HL-60 (cell line): ENCODE measurements around the gene BMPER.

Source experiments
- DNase-seq, 2 experiments: peaks; one replicate each; pipeline ENCODE4 v3.0.0-alpha.2; 2010 to 2020; ENCODE audit warnings: low read depth in 1 of 2, low spot score in 1 of 2
- H3K27ac ChIP-seq: fragments of 250-450 bp; sonication (Bioruptor Pico); replicated peaks from 2 replicates; pipeline ENCODE4 v1.5.1; 2020; ENCODE audit warnings: mild to moderate bottlenecking, moderate library complexity
- H3K27me3 ChIP-seq: fragments of 250-450 bp; sonication (Bioruptor Pico); 2 replicates; pipeline ENCODE4 v1.5.1; 2021; ENCODE audit warnings: mild to moderate bottlenecking, moderate library complexity; ENCODE audit not compliant: insufficient read depth, poor library complexity, severe bottlenecking
- H3K4me3 ChIP-seq: replicated peaks from 2 replicates; pipeline ENCODE4 v1.5.1; 2011; ENCODE audit warnings: mild to moderate bottlenecking, control low read depth, low read length; ENCODE audit not compliant: insufficient read depth
- GABPA ChIP-seq: IDR thresholded peaks from 2 replicates; pipeline ENCODE4 v1.6.1; 2012; ENCODE audit warnings: low read depth
- POLR2AphosphoS5 ChIP-seq: IDR thresholded peaks from 2 replicates; pipeline ENCODE4 v1.6.1; 2012; ENCODE audit warnings: low read depth
- SPI1 ChIP-seq: IDR thresholded peaks from 2 replicates; pipeline ENCODE4 v1.6.1; 2012; ENCODE audit warnings: low read depth, mild to moderate bottlenecking, borderline replicate concordance
- TF ChIP-seq, protein P1 (sequence below): IDR thresholded peaks from one replicate; pipeline ENCODE4 v1.5.1; 2011; ENCODE audit warnings: low read length, control low read depth, inconsistent platforms; ENCODE audit not compliant: insufficient read depth
- TF ChIP-seq, protein P2 (sequence below): IDR thresholded peaks from 2 replicates; pipeline ENCODE4 v1.6.1; 2012; ENCODE audit warnings: low read depth; ENCODE audit not compliant: insufficient replicate concordance

Gene BMPER

DNA sequence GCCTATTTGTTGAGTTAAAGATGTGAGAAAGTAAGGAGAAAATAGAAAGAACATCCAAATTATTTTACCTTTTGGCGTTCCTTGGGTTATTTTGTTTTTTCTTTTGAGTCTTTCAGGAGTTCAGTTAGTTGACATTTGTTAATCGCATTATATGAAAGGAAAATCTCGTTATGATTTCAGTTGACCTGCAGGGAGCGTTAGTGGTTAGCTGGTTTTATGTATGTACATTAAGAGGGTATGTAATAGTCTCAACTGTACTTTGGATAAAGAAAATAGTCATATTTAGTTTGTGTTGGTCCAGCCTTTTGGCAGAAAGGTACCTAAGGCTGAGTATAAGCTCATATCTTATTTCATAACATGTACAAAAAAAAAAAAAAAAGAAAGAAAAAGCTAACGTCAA is 4.0 kb downstream of the BMPER start:
- DNase-seq = no peak
- TF ChIP-seq POLR2AphosphoS5 = no peak
- no peak for TF ChIP-seq GABPA
- TF ChIP-seq, protein P1, sequence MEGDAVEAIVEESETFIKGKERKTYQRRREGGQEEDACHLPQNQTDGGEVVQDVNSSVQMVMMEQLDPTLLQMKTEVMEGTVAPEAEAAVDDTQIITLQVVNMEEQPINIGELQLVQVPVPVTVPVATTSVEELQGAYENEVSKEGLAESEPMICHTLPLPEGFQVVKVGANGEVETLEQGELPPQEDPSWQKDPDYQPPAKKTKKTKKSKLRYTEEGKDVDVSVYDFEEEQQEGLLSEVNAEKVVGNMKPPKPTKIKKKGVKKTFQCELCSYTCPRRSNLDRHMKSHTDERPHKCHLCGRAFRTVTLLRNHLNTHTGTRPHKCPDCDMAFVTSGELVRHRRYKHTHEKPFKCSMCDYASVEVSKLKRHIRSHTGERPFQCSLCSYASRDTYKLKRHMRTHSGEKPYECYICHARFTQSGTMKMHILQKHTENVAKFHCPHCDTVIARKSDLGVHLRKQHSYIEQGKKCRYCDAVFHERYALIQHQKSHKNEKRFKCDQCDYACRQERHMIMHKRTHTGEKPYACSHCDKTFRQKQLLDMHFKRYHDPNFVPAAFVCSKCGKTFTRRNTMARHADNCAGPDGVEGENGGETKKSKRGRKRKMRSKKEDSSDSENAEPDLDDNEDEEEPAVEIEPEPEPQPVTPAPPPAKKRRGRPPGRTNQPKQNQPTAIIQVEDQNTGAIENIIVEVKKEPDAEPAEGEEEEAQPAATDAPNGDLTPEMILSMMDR = no peak
- TF ChIP-seq, protein P2, sequence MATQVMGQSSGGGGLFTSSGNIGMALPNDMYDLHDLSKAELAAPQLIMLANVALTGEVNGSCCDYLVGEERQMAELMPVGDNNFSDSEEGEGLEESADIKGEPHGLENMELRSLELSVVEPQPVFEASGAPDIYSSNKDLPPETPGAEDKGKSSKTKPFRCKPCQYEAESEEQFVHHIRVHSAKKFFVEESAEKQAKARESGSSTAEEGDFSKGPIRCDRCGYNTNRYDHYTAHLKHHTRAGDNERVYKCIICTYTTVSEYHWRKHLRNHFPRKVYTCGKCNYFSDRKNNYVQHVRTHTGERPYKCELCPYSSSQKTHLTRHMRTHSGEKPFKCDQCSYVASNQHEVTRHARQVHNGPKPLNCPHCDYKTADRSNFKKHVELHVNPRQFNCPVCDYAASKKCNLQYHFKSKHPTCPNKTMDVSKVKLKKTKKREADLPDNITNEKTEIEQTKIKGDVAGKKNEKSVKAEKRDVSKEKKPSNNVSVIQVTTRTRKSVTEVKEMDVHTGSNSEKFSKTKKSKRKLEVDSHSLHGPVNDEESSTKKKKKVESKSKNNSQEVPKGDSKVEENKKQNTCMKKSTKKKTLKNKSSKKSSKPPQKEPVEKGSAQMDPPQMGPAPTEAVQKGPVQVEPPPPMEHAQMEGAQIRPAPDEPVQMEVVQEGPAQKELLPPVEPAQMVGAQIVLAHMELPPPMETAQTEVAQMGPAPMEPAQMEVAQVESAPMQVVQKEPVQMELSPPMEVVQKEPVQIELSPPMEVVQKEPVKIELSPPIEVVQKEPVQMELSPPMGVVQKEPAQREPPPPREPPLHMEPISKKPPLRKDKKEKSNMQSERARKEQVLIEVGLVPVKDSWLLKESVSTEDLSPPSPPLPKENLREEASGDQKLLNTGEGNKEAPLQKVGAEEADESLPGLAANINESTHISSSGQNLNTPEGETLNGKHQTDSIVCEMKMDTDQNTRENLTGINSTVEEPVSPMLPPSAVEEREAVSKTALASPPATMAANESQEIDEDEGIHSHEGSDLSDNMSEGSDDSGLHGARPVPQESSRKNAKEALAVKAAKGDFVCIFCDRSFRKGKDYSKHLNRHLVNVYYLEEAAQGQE = no peak
- TF ChIP-seq SPI1 = no peak
- Histone ChIP-seq H3K4me3 (no peak overlapping the region), H3K27ac (no peak overlapping the region), H3K27me3 (peaks cover 30% of the 10 kb centered on the region)

DNA sequence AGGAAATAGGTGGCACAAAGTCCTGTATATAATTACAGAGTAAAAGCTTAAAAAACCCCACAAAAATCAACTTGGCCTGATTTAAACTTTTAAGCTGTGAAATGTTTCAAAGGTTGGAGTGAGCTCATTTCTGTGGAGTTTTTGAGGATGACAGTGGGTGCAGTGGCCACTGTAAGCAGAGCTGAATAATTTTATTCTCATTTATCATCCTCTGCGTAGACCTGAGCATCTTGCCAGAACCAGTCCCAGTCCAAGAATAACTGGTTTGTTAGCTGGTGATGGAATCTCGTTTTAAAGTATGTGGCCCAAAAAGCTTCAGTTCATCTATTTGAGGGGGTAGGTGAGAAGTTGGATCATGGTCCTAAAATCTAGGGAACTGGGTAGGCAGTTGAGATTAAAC is 4.4 kb downstream of the BMPER start:
- DNase-seq = no peak
- TF ChIP-seq POLR2AphosphoS5 (no peak), GABPA (no peak)
- TF ChIP-seq, protein P1 = no peak
- Histone ChIP-seq H3K4me3 (no peak overlapping the region), H3K27me3 (peaks cover 26% of the 10 kb centered on the region), H3K27ac (no peak overlapping the region)

DNA sequence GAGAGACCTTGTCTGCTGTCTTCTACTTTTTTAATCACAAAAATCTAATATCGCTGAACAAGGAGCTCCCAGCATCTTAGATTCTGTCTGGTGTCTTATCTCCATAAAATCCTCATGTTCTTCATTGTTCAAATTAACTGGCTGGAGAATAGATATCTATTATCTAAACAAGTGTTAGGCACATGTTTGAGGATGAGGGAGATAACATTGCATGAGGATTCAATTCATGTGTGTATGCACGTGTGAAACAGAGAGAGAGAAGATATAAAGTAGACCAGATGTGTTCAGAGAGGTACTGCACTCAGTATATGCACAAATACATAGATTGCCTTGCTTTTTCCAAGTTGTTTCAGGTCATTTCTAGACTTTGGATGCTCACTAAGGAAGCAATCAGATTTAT is 5.4 kb downstream of the BMPER start:
- Histone ChIP-seq H3K4me3 (no peak overlapping the region), H3K27me3 (peaks cover 19% of the 10 kb centered on the region), H3K27ac (no peak overlapping the region)
- no peak for TF ChIP-seq POLR2AphosphoS5
- no peak for TF ChIP-seq GABPA
- TF ChIP-seq SPI1 = no peak
- TF ChIP-seq, protein P1 = no peak
- TF ChIP-seq, protein P2 = no peak
- DNase-seq = no peak

DNA sequence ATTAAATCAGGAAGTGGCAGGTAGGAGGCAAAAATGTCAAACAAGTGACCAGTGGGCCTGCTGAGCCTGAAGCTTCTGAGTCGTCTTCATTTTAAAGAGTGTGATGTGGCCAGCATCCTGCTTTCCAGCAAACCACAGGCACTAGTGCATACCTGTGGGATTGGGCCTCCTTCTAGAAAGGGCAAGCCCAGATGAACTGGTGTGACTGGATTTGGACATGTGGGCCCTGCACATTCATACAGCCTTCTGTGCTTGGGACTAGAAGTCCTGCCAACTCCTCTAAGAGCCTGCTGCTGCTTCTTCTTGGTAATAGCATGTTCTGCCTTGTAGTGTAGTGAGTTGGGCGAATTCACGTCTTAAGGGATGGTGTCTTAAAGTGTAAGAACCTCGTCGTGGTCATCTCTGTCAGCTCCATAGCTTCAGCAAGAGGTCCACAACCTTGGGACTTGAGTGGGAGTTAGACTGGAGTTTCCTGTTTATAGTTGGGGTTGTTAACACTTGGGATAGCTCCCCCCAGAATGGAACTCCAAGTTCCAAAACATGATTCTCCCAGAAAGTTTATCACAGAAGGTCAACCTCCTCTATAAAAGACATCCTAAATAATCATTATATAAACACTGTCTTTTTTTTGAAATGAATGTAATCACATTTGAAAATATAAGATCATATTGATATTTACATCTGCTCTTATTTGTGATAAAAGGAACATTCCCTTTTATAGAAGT is 11.2 kb downstream of the BMPER start:
- Histone ChIP-seq H3K4me3 (no peak overlapping the region), H3K27me3 (no peaks in the 10 kb centered on the region), H3K27ac (no peak overlapping the region)
- TF ChIP-seq, protein P2 = no peak
- DNase-seq = no peak
